Brain microvascular endothelial cell (primary cell): Measurements from ENCODE around the gene GLIS2.

Experiments used
- DNase-seq: peaks from one replicate; pipeline ENCODE4 v3.0.0-alpha.2; 2020
- H3K27ac ChIP-seq: fragments of 250-450 bp; sonication (Bioruptor Pico); 2 replicates; pipeline ENCODE4 v1.5.1; 2020; ENCODE audit warnings: mild to moderate bottlenecking, moderate library complexity
- H3K27me3 ChIP-seq: fragments of 250-450 bp; sonication (Bioruptor Pico); replicated peaks from 2 replicates; pipeline ENCODE4 v1.5.1; 2020; ENCODE audit warnings: mild to moderate bottlenecking
- H3K36me3 ChIP-seq: fragments of 250-450 bp; sonication (Bioruptor Pico); replicated peaks from 2 replicates; pipeline ENCODE4 v1.5.1; 2020; ENCODE audit warnings: mild to moderate bottlenecking
- H3K4me3 ChIP-seq: 2 replicates; pipeline ENCODE4 v1.5.1; 2011; ENCODE audit warnings: low read depth, mild to moderate bottlenecking, control low read depth, low read length, moderate library complexity
- CTCF ChIP-seq: IDR thresholded peaks from 2 replicates; pipeline ENCODE4 v1.5.1; 2011; ENCODE audit warnings: low read depth, mild to moderate bottlenecking, moderate library complexity, low read length, control low read depth, inconsistent platforms; ENCODE audit errors: missing control alignments
- in situ Hi-C: cut with HindIII; loops from 2 replicates; pipeline ENCODE4 v1.10.0; 2017; ENCODE audit warnings: low sequenced_read_pairs, low pct_ligation_motif_present

Gene GLIS2

DNA sequence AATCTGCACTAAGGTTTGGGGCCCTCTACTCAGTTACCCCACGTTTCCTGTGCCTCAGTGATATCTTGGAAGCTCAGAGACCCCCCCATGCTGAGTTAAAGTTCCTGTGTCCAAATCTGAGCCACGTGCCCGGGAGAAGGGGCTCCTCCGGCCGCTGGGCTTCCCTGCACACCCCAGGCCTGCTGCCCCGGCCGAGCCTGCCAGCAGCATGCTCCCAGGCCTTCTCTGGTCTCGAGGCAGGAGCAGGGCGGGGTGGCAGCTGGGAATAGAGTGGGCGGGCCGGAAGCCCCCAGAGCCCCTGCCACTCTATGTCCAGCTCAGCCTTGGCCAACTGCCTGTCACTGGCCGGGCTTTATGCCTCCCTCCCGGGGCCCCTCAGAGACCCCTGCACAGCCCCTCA is 50.1 kb downstream of the GLIS2 start:
- Histone ChIP-seq H3K36me3 (peaks cover 6% of the 10 kb centered on the region), H3K27me3 (no peaks in the 10 kb centered on the region), H3K4me3 (no peak overlapping the region), H3K27ac (no peak overlapping the region)
- in situ Hi-C loops = no loop called here
- TF ChIP-seq CTCF = no peak
- no peak for DNase-seq

- in situ Hi-C loops = no loop called here
- H3K27ac ChIP-seq = no peak overlapping the region
- no peak overlapping the region for H3K4me3 ChIP-seq
- DNase-seq = no peak
- no peaks in the 10 kb centered on the region for H3K27me3 ChIP-seq
- TF ChIP-seq CTCF = no peak
- peaks cover 6% of the 10 kb centered on the region for H3K36me3 ChIP-seq
These were observed 51.6 kb downstream of the GLIS2 start for GRCh38 chr16:4367393-4367856.

DNA sequence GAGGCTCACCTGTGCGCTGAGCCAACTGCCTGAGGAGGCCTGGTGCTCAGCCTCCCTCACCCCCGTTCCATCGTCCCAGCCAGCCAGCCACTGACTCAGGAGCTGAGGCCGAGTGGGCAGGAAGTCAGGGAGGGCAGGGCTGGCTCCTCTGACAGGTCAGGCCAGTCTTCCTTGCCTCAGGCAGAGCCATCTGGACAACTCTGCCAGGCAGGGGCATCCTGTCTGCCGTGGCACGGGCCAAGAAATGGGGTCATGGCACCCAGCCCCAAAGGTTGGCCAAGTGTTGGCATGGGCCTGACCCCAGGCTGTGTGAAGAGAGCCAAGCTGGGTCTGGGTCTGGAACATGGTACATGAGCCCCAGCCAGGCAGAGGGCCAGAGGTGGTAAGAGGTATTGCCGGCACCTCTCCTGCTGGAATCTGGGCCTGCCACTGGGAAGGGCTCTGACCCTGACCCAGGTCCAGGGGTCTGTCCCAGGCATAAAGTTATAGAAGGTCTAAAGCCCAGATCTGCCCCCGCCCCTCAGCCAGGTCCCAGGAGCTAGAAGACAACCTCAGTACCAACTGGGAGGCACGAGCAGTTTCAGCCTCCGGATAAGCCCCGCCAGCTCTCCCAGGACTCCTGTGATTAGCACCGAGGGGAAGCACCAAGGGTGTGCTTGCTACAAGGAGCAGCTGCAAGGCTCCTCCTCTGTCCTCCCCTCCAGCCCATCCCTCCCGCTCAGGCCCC is 53.3 kb downstream of the GLIS2 start:
- H3K27ac ChIP-seq = no peak overlapping the region
- TF ChIP-seq CTCF = no peak

DNA sequence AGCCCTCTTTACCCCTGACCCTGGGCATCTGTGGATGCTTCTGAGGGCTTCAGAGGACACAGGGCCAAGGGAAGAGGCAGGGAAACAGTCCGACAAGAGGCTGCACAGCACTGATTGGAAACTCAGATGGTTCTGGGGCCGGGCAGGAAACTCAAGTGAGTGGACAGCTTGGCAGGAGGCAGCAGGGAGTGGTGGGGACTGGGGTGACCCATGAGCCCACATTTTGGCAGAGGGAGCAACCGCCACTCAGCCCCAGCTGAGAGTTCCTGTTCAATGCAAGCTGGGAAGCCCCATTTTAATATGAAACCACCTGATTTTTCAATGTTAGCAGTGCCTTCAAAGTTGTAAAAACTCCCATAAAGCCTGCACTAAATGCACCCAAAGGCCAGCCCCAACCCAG is 54.3 kb downstream of the GLIS2 start:
- no peak for DNase-seq
- no peak overlapping the region for H3K4me3 ChIP-seq
- H3K36me3 ChIP-seq = no peaks in the 10 kb centered on the region
- H3K27ac ChIP-seq = no peak overlapping the region
- no peaks in the 10 kb centered on the region for H3K27me3 ChIP-seq
- TF ChIP-seq CTCF = no peak
- in situ Hi-C loops = no loop called here

More for the DNA sequence above, 53.3 kb downstream of the GLIS2 start:
- DNase-seq = no peak
- Histone ChIP-seq H3K4me3 (no peak overlapping the region), H3K36me3 (peaks cover 4% of the 10 kb centered on the region), H3K27me3 (no peaks in the 10 kb centered on the region)
- in situ Hi-C loops = no loop called here

GRCh38 chr16:4370570-4371356 is 54.9 kb downstream of the GLIS2 start:
- Histone ChIP-seq H3K27ac (no peak overlapping the region), H3K4me3 (no peak overlapping the region), H3K36me3 (no peaks in the 10 kb centered on the region), H3K27me3 (no peaks in the 10 kb centered on the region)
- TF ChIP-seq CTCF = no peak
- DNase-seq = peak; percentile 50
- in situ Hi-C loops = no loop called here
